ENCODE data around the gene SYT15.
"Not testable (repeated sequence)": the region's sequence is repeated elsewhere in the genome, so short reads cannot be mapped to it uniquely, and the experiment has no call there.

DNA sequence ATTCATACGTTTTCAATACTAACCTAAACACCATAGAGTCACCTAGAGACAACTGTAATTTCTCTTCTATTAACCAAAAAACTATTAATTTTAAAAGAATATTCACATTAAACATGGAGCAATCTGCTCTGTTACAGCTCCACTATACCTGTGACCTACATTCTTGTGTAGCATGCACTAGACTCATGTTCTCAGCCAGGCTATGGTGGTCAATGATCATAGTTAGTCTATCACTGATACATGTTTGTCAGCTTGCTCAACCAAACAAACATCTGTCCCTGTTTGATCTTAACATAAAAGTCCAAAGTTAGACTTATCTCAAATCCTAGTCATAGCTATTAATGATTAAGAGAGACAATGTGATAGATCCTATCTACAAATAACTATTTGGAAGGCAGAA lies 50.9 kb downstream of the SYT15 start:
- TF ChIP-seq, protein P1, sequence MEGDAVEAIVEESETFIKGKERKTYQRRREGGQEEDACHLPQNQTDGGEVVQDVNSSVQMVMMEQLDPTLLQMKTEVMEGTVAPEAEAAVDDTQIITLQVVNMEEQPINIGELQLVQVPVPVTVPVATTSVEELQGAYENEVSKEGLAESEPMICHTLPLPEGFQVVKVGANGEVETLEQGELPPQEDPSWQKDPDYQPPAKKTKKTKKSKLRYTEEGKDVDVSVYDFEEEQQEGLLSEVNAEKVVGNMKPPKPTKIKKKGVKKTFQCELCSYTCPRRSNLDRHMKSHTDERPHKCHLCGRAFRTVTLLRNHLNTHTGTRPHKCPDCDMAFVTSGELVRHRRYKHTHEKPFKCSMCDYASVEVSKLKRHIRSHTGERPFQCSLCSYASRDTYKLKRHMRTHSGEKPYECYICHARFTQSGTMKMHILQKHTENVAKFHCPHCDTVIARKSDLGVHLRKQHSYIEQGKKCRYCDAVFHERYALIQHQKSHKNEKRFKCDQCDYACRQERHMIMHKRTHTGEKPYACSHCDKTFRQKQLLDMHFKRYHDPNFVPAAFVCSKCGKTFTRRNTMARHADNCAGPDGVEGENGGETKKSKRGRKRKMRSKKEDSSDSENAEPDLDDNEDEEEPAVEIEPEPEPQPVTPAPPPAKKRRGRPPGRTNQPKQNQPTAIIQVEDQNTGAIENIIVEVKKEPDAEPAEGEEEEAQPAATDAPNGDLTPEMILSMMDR (IDR thresholded peaks at IDR 0.05): not testable (repeated sequence)
- TF ChIP-seq EZH2 (IDR thresholded peaks at IDR 0.05; ENCODE audit: borderline replicate concordance, insufficient read depth, low read depth, low read length, poor library complexity, severe bottlenecking): not testable (repeated sequence)
